ENCODE data around the gene FOXD2. TPM values are rescaled to one million over a fixed set of nuclear protein-coding genes. Genes with fewer than 3 reads are reported as not detected.

Gene FOXD2
- total and polyA plus RNA-seq, 2 of the 4 experiments (the other 2 are of a cell fraction): under 0.01 to 0.03 TPM

DNA sequence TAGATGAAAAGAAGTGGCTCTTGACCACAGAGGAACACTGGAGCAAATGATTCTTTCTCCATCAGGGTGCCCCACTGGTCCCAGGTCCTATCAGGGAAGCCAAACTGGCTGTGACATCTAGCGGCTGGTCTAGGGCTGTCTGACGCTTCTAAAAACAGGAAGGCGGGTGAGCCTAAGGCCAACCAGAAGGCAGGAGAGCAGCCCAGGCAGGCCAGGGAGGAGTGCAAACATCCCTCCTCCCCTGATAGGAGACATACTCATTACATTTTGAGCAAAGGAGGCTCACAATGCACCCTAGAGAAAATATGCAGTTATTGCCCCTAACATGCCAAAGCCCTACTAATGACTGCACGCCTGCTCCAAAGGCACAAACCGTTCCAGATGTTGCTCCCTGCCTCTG, 32.1 kb upstream of the FOXD2 start:
- Histone ChIP-seq H3K4me1 (ENCODE audit: control insufficient read depth, insufficient read depth, low read length) (peaks cover 17% of the 10 kb centered on the region), H3K9me1 (ENCODE audit: insufficient read depth, low read length) (peaks cover 9% of the 10 kb centered on the region), H4K8ac (ENCODE audit: low read depth in 2 of 2, low read length in 2 of 2) (no peak overlapping the region), H3K27me3 (ENCODE audit: control insufficient read depth, insufficient read depth, low read length) (peaks cover 22% of the 10 kb centered on the region), H2AFZ (replicated peaks; ENCODE audit: low read length, poor library complexity) (no peak overlapping the region), H3K4me3 (ENCODE audit: insufficient read depth, low read depth, low read length) (no peak overlapping the region), H3K36me3 (ENCODE audit: control insufficient read depth, insufficient read depth, low read length) (no peaks in the 10 kb centered on the region), H3K9me3 (ENCODE audit: control insufficient read depth, insufficient read depth, low read length) (no peaks in the 10 kb centered on the region), H3K79me1 (ENCODE audit: low read depth in 1 of 2, low read length in 2 of 2) (no peaks in the 10 kb centered on the region), H3K27ac (ENCODE audit: insufficient read depth, low read length) (no peak overlapping the region), H3K14ac (replicated peaks; ENCODE audit: low read depth, low read length) (no peak overlapping the region), H3K4me2 (ENCODE audit: low read depth, low read length) (no peak overlapping the region), H3K4ac (ENCODE audit: low read depth, low read length) (no peak overlapping the region), H2BK15ac (ENCODE audit: low read depth, low read length) (no peak overlapping the region), H2BK5ac (ENCODE audit: low read depth, low read length, poor library complexity, severe bottlenecking) (no peak overlapping the region), H3K56ac (ENCODE audit: extremely low read depth, insufficient read depth, low read length) (no peak overlapping the region), H2BK120ac (ENCODE audit: low read depth, low read length) (no peak overlapping the region), H3K9ac (ENCODE audit: low read depth, low read length) (no peak overlapping the region), H4K20me1 (ENCODE audit: insufficient read depth, low read length) (no peaks in the 10 kb centered on the region), H2AK5ac (ENCODE audit: low read depth, low read length) (no peak overlapping the region), H3K23ac (ENCODE audit: low read depth, low read length) (no peak overlapping the region), H3K18ac (ENCODE audit: low read depth, low read length) (no peak overlapping the region), H2BK20ac (ENCODE audit: low read depth, low read length) (no peak overlapping the region), H4K5ac (ENCODE audit: low read depth, low read length) (no peak overlapping the region), H4K91ac (ENCODE audit: insufficient read depth, low read depth, low read length) (no peak overlapping the region), H2AK9ac (replicated peaks; ENCODE audit: low read depth, low read length, poor library complexity) (peak overlapping the region; percentile 13)
- ATAC-seq (ENCODE audit: low read depth) (no peak), DNase-seq (no peak)
- TF ChIP-seq NFE2L2 (IDR thresholded peaks at IDR 0.05; ENCODE audit: low read depth, low read length) (no peak), POLR2A (IDR thresholded peaks at IDR 0.05; ENCODE audit: low read depth, low read length) (no peak), CHD1 (IDR thresholded peaks at IDR 0.05; ENCODE audit: low read depth, low read length) (no peak), SMC3 (IDR thresholded peaks at IDR 0.05; ENCODE audit: low read depth, low read length) (no peak), MAZ (IDR thresholded peaks at IDR 0.05; ENCODE audit: borderline replicate concordance, low read depth, low read length) (no peak), BHLHE40 (IDR thresholded peaks at IDR 0.05; ENCODE audit: low read depth, low read length) (no peak), FOS (IDR thresholded peaks at IDR 0.05; ENCODE audit: low read depth, low read length) (no peak), RCOR1 (IDR thresholded peaks at IDR 0.05; ENCODE audit: insufficient replicate concordance, low read length) (no peak), RFX5 (IDR thresholded peaks at IDR 0.05; ENCODE audit: low read depth, low read length) (no peak)
- TF ChIP-seq, protein P1, sequence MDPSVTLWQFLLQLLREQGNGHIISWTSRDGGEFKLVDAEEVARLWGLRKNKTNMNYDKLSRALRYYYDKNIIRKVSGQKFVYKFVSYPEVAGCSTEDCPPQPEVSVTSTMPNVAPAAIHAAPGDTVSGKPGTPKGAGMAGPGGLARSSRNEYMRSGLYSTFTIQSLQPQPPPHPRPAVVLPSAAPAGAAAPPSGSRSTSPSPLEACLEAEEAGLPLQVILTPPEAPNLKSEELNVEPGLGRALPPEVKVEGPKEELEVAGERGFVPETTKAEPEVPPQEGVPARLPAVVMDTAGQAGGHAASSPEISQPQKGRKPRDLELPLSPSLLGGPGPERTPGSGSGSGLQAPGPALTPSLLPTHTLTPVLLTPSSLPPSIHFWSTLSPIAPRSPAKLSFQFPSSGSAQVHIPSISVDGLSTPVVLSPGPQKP (IDR thresholded peaks at IDR 0.05; ENCODE audit: borderline replicate concordance, low read depth, low read length): no peak
- TF ChIP-seq, protein P2, sequence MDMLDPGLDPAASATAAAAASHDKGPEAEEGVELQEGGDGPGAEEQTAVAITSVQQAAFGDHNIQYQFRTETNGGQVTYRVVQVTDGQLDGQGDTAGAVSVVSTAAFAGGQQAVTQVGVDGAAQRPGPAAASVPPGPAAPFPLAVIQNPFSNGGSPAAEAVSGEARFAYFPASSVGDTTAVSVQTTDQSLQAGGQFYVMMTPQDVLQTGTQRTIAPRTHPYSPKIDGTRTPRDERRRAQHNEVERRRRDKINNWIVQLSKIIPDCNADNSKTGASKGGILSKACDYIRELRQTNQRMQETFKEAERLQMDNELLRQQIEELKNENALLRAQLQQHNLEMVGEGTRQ (IDR thresholded peaks at IDR 0.05; ENCODE audit: low read depth, low read length): no peak
- intact Hi-C loops (cut with micrococcal nuclease) (no loop called here), dilution Hi-C loops (cut with HindIII; ENCODE audit: low sequenced_read_pairs, unreplicated experiment) (no loop called here), in situ Hi-C loops (cut with MboI; ENCODE audit: low sequenced_read_pairs) (no loop called here)
- no TSS peak for BruUV-seq (replicated peaks)
- ChIA-PET CTCF (interaction anchor here (1.1 to 1.2 kb wide), 2 partner anchors 17 to 32 kb away, joined by 3 to 4 read pairs; partner anchors contain the start of gene FOXD2), POLR2A (ENCODE audit: unreplicated experiment) (no interaction called here)
- WGBS, 2 experiments (ENCODE audit: extremely low coverage in 2 of 2, insufficient read length in 1 of 2): 83% methylated on average over 1 of the region's 5 CpGs; no CpG with 5 or more reads in 1 of the 2 experiments

Data from IMR-90 (cell line).